Transverse colon (tissue), 4 donors: ENCODE data around the gene PRRT1. TPM values are rescaled to one million over a fixed set of nuclear protein-coding genes. Genes with fewer than 3 reads are reported as not detected.
A peak's percentile ranks its signal among the peaks of the same experiment; 100 is the strongest.

Experiments used
- DNase-seq: peaks from one replicate; pipeline ENCODE4 v3.0.0-alpha.2; 2019
- H3K27ac ChIP-seq, 4 donors: fragments of 200-600 bp; sonication (generic); 2 replicates each; pipeline ENCODE4 v1.5.1; 2016 to 2018; ENCODE audit warnings: inconsistent platforms in 4 of 4
- H3K27me3 ChIP-seq: fragments of 200-600 bp; sonication (generic); 2 replicates; pipeline ENCODE4 v1.5.1; 2017; ENCODE audit warnings: inconsistent platforms
- H3K36me3 ChIP-seq, 4 donors: fragments of 200-600 bp; sonication (generic); 2 replicates each; pipeline ENCODE4 v1.5.1; 2017 to 2019; ENCODE audit warnings: inconsistent platforms in 4 of 4
- H3K4me1 ChIP-seq, 4 donors: fragments of 200-600 bp; sonication (generic); 2 replicates each; pipeline ENCODE4 v1.5.1; 2017 to 2020; ENCODE audit warnings: inconsistent platforms in 4 of 4
- H3K4me3 ChIP-seq, 4 donors: fragments of 200-600 bp; sonication (generic); 1 replicate in 1 of 4; 2 replicates in 3 of 4; pipeline versions ENCODE4 v1.5.1 to v1.6.1; 2017 to 2019; ENCODE audit warnings: inconsistent platforms in 4 of 4
- H3K9me3 ChIP-seq, 2 donors: fragments of 200-600 bp; sonication (generic); 2 replicates each; pipeline ENCODE4 v1.5.1; 2017 to 2019; ENCODE audit warnings: inconsistent platforms in 2 of 2
- EP300 ChIP-seq: sonication (generic); formaldehyde crosslinking; IDR thresholded peaks from one replicate; pipeline ENCODE4 v1.6.1; 2017; ENCODE audit warnings: antibody characterized with exemption, low read depth
- POLR2A ChIP-seq: fragments of 450-650 bp; IDR thresholded peaks from one replicate; pipeline ENCODE4 v1.6.1; 2016; ENCODE audit warnings: antibody characterized with exemption, mild to moderate bottlenecking, moderate library complexity
- POLR2AphosphoS5 ChIP-seq, 3 donors: sonication (generic); formaldehyde crosslinking; IDR thresholded peaks; one replicate each; pipeline ENCODE4 v1.6.1; 2016; ENCODE audit warnings: antibody characterized with exemption in 3 of 3
- WGBS, 2 donors: methylation state at CpG; one replicate each; pipeline ENCODE4 v1.1.5; 2018; ENCODE audit warnings: low coverage in 1 of 2; 5-methylcytosine and 5-hydroxymethylcytosine counted together
- in situ Hi-C, 4 donors: fragments of 200-750 bp; cut with MboI; loops; one replicate each; pipeline versions ENCODE4 v1.15.0 to v1.15.1; 2017; ENCODE audit warnings: low sequenced_read_pairs in 3 of 4, low pct_ligation_motif_present in 1 of 4, low pct_unique_long_range_greater_than_20kb in 1 of 4
- intact Hi-C: fragments of 100-400 bp; cut with DNase I; formaldehyde crosslinking; loops from one replicate; pipeline ENCODE4 v1.15.1; 2023; ENCODE audit warnings: low total_unique reads
- total RNA-seq, 4 donors: library from RNA; depleted of rRNA; stranded (reverse); fragments of >200 nt; gene quantifications; one replicate each; pipeline ENCODE4 v1.1.0, GENCODE V29; 2016
- TF ChIP-seq, protein P1 (sequence below), 5 experiments: fragments of 200-600 bp in 3 of 5; fragments of 450-650 bp in 2 of 5; sonication (generic) in 3 of 5; IDR thresholded peaks; 1 replicate in 2 of 5; 2 replicates in 3 of 5; pipeline ENCODE4 v1.5.1; 2016 to 2017; ENCODE audit warnings: antibody characterized with exemption in 5 of 5, inconsistent platforms in 3 of 5, mild to moderate bottlenecking in 2 of 5, moderate library complexity in 1 of 5

Gene PRRT1
- total RNA-seq, 4 donors from 2014 or later: 2.4 to 2.7 TPM; not detected in 2

DNA sequence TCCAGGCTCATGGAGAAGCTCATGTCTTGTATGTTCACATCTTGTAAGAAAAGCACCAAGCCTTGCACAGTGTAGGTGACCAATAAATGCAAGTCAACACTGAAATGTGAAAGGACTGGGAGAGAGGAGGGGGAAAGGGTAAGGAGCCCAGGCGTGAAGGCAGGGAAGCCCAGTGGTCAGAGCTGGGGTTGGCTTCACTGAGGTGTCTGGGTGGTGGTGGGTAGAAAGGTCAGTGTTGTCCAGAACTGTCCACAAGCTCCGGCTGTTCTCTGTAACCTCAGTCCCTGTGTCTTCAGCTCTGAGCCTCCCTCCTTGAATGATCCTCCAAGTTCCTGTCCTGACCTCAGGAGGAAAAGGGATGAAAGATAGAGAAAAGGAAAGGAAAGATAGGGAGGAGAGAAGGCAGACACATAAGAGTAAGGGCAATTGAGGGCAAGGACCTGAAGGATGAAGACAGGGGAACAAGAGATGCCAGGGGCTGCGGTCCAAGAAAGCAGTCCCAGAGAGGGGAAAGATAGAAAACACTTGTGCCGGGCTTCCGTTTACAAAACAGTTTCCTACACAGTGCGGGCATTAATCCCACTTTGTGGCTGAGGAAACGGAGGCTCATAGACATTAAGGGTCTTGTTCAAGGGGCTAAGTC lies 40.2 kb downstream of the PRRT1 start:
- TF ChIP-seq POLR2A: no peak
- TF ChIP-seq POLR2AphosphoS5 (IDR thresholded peaks at IDR 0.05): peak in 1 of 3 donors; percentile 23
- TF ChIP-seq, protein P1, sequence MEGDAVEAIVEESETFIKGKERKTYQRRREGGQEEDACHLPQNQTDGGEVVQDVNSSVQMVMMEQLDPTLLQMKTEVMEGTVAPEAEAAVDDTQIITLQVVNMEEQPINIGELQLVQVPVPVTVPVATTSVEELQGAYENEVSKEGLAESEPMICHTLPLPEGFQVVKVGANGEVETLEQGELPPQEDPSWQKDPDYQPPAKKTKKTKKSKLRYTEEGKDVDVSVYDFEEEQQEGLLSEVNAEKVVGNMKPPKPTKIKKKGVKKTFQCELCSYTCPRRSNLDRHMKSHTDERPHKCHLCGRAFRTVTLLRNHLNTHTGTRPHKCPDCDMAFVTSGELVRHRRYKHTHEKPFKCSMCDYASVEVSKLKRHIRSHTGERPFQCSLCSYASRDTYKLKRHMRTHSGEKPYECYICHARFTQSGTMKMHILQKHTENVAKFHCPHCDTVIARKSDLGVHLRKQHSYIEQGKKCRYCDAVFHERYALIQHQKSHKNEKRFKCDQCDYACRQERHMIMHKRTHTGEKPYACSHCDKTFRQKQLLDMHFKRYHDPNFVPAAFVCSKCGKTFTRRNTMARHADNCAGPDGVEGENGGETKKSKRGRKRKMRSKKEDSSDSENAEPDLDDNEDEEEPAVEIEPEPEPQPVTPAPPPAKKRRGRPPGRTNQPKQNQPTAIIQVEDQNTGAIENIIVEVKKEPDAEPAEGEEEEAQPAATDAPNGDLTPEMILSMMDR (IDR thresholded peaks at IDR 0.05): no peak
- TF ChIP-seq EP300: no peak
- Histone ChIP-seq H3K36me3 (peaks cover 0 to 5% (median 0%) of the 10 kb centered on the region in 4 donors), H3K9me3 (no peaks in the 10 kb centered on the region), H3K27me3 (no peaks in the 10 kb centered on the region), H3K4me1 (peaks cover 16 to 53% (median 31%) of the 10 kb centered on the region in 4 donors), H3K27ac (peak overlapping the region; percentile 50 to 78 (median 67)), H3K4me3 (no peak overlapping the region)
- intact Hi-C loops: no loop called here
- in situ Hi-C loops: no loop called here
- no peak for DNase-seq
- 69 to 73% methylated on average over 5 to 7 of the region's 7 CpGs for WGBS, 2 donors

DNA sequence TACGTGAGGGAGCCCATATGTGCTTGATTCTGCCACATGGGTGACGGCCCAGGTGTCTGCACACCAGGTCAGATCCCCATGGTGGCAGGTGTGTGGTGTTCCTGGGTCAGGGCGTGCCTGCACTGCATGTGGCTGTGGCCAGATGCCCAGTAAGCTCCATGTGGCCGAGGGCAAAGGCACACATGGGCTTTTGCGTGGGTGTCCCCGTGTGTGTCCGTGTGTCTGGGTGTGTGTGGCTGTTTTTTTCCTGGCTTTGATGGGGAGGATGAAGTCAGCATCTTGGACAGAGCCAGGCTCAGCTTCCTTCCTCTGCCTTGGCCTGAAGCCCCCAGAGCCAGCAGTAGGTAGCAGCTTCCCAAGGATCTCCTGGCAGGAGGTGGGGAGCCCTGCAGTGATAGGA lies 41.1 kb downstream of the PRRT1 start:
- no peak for DNase-seq
- in situ Hi-C loops (no loop called here), intact Hi-C loops (no loop called here)
- no peaks in the 10 kb centered on the region for H3K27me3 ChIP-seq
- peaks cover 16 to 53% (median 31%) of the 10 kb centered on the region in 4 donors for H3K4me1 ChIP-seq
- 41% methylated on average over 7 of the region's 7 CpGs; no CpG with 5 or more reads in 1 of the 2 donors for WGBS, 2 donors
- H3K4me3 ChIP-seq: no peak overlapping the region
- no peaks in the 10 kb centered on the region for H3K9me3 ChIP-seq
- TF ChIP-seq POLR2AphosphoS5 (IDR thresholded peaks at IDR 0.05): no peak
- TF ChIP-seq EP300: no peak
- TF ChIP-seq, protein P1 (IDR thresholded peaks at IDR 0.05): no peak
- TF ChIP-seq POLR2A: no peak
- peak overlapping the region; percentile 50 to 78 (median 67) for H3K27ac ChIP-seq
- no peaks in the 10 kb centered on the region for H3K36me3 ChIP-seq

DNA sequence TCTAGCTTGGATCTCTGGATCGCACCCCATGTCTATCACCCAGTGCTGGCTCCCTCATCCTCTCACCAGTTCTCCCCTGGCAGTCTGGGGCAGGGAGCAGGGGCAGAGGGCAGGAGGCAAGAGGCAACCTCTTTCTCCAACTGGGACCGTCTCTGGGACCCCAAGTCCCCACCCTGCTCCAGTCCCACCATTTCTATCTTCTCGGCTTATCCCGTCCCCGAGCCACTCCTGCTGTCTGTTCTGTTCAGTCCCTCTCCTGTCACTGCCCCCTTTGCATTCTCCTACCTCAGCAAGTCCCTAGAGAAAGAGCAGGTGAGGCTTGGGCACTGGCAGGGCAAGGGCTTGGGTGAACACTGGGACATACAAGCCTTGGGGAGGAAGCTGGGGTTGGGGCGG lies 42.0 kb downstream of the PRRT1 start:
- peak overlapping the region; percentile 28 to 78 (median 62) for H3K27ac ChIP-seq
- TF ChIP-seq, protein P1 (IDR thresholded peaks at IDR 0.05): no peak
- TF ChIP-seq POLR2A (no peak), POLR2AphosphoS5 (IDR thresholded peaks at IDR 0.05) (no peak), EP300 (no peak)
- intact Hi-C loops: no loop called here
- no peaks in the 10 kb centered on the region for H3K9me3 ChIP-seq
- WGBS, 2 donors: 69% methylated on average over 6 of the region's 6 CpGs; no CpG with 5 or more reads in 1 of the 2 donors
- no peak overlapping the region for H3K4me3 ChIP-seq
- in situ Hi-C loops: no loop called here
- H3K27me3 ChIP-seq: no peaks in the 10 kb centered on the region
- DNase-seq: no peak
- H3K36me3 ChIP-seq: no peaks in the 10 kb centered on the region
- peaks cover 16 to 53% (median 31%) of the 10 kb centered on the region in 4 donors for H3K4me1 ChIP-seq

DNA sequence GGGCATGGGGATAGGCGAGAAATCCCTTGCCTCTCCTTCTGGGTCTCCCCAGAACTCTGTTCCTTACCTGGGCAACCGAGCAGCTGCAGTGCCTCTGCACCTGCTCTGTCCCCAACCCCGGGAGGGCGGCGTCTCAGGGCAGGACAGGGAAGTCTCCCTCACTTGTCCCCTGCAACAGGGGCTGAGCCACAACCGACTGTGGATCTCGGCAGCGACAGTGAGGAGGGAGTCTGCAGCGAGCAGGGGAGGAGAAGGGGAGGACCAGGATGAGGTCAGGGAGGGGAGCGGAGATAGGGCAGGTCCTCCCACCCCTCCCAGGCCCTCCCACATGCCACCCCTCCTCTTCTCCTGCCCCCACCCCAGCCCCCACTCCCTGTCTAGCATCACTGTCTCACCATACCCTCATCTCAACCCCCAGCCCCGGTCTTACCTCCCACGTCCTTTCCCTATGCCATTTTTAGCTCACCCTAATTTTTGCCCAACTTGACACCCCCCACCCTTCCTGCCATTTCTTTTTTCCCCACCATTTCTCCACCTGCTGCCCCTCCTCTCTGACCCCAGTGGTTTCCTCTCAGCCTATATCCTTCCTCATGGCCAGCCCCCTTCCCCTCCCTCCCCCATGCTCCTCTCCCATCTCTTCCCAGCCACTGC lies 42.5 kb downstream of the PRRT1 start, which contains the start of gene TNXB:
Gene TNXB, minus strand, starts transcription at position 225 of the 651 bp plus-strand sequence. CDS start 11,140 bp downstream, outside the sequence.
- Histone ChIP-seq H3K4me3 (peak within 1 kb of the TSS in 3 of 4 donors; percentile 3 to 38 (median 23)), H3K27ac (peak within 1 kb of the TSS; percentile 74 to 78 (median 74)), H3K9me3 (no peaks in the 10 kb centered on the region), H3K27me3 (peaks cover 2% of the 10 kb centered on the region), H3K36me3 (no peaks in the 10 kb centered on the region), H3K4me1 (peaks cover 16 to 50% (median 30%) of the 10 kb centered on the region in 4 donors)
- WGBS, 2 donors: 10 to 15% methylated on average over 2 to 12 of the region's 12 CpGs
- intact Hi-C loops: no loop called here
- peak; percentile 35 for DNase-seq
- in situ Hi-C loops: no loop called here
- TF ChIP-seq POLR2AphosphoS5 (IDR thresholded peaks at IDR 0.05) (peak; percentile 58 to 83 (median 61)), POLR2A (peak; percentile 50), EP300 (no peak)
